ENCODE measurements around the gene EXOC4.

DNA sequence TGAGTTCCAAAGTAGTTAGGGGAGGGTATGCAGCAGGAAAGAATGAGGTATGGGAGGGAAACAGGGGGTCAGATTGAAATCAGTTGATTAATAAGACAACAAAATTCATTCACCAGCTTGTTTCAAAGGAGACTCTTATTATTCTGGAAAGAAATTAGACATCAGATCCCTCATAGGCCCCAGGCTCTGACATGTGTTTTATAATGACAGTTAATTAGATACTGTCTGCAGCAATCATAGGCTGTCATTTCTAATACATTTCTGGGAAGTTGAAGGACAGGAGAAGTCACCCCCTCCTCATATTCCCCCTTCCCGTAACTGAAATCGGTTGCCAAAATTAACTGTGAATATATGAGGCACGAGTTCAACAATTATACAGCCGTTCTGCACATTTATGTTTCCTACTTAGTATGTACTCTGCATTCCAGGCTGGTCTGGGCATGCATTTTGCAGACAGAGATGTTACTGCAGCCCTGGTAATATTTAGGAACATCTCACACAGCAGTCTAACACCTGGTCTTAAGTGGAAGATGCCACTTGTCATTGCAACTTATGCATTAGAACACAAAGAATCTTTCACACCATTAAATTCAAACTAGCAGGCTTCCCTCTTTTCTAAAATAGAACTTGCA, 519.0 kb downstream of the EXOC4 start:
- TF ChIP-seq CTCF (IDR thresholded peaks at IDR 0.05), result no peak
- no peak for TF ChIP-seq POLR2A (IDR thresholded peaks at IDR 0.05)

Measured in lower leg skin (tissue), 3 donors.